HG02973 (cell line): ENCODE results near the gene LYRM2.
"Not testable (repeated sequence)": the region's sequence is repeated elsewhere in the genome, so short reads cannot be mapped to it uniquely, and the experiment has no call there.

Experiments used
- ATAC-seq: cut with Tn5 transposase; IDR thresholded peaks from one replicate; pipeline ENCODE4 v1.9.1; 2021; ENCODE audit warnings: moderate library complexity; ENCODE audit not compliant: unreplicated experiment

LYRM2 gene

DNA sequence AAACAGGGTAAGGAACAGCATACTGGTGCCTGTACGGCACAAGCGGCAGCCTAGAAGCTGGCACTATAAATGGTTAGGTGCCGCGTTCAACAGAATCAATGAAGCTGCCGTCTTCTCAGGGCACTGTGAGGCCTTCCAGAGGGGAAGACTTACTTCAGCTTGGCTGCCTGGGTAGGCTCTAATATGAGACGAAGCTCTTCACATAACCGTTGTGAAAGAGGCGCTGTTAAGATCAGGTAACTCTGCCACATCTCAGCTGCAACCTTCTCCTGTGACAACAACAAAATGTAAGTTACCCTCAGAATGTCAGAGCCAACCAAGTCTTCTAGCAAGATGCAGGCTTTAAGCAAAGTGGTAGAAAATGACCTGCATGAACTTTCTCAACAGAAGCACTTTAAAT is 12.0 kb upstream of the LYRM2 start:
- ATAC-seq = no peak

DNA sequence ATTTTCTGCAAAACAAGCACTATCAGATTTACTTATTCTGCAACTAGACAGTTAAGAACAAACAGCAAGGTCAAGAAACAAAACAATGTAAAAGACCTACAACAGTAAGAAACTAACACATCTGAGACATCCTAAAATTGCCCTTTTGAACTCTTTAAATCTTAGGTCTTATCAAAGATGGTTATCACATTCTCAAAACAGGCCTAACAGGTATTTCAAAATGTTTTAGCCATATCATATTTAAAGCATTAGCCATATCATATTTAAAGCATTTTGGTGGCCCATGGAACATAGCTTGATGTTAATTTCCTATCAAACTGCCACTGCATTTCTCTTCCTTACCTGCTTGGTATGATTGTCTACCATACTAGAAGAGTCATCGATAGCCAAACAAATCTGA is 11.1 kb upstream of the LYRM2 start:
- ATAC-seq = no peak

DNA sequence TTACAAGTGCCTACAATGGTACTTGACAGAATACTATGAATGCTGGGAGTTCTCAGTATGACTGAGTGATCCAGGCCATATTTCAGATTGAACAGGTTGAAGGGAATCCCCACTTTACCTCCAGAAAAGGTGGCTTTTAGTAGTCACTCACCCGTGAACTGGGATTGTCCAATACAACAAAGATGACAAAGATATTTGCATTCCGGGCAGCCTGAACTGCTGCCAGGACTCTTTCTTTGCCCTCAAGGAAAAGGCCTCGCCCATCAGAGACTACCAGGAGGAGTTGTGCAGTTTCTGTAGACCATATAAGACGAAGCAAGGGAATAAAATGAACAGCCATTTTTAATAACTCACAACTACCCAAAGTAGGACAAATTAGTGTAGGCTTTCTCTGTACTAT is 6.3 kb upstream of the LYRM2 start:
- ATAC-seq = no peak

DNA sequence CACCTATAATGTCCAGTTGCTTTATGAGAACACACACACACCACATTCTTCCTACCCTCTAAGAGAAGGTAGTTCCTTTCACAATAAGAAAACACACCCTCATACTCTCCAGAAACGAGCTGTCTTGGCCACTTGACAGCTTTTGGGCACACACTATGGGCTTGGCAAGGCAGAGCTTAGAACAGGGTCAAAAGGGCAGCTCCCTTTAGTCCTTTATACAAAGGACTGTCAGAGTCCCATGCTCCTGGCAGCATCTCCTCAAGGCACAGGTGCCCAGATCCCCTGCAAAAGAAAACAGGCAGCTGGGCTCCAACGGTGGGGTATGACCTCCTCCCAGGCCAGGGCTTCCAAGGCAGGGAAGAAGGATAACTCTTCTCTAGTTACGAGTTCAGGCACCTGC is 4.9 kb upstream of the LYRM2 start:
- ATAC-seq = no peak

DNA sequence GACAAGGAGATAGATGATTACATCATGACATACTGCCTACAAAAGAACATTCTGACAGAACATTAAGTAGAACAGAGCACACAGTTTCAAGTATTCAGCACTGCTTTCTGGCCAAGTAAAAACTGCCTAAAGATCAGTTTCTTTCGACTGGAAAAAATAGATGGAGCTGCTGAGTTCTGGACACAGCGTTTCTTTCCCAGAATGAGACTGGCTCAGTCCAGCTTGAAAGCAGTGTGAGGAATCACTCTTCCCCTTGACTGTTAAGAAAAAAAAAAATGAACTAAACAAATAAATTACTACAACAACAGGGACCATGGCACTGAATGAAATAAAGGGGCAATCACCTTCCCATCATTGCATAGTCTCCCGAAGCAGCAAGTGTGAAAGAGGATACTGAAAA is 4.4 kb upstream of the LYRM2 start:
- ATAC-seq = no peak

DNA sequence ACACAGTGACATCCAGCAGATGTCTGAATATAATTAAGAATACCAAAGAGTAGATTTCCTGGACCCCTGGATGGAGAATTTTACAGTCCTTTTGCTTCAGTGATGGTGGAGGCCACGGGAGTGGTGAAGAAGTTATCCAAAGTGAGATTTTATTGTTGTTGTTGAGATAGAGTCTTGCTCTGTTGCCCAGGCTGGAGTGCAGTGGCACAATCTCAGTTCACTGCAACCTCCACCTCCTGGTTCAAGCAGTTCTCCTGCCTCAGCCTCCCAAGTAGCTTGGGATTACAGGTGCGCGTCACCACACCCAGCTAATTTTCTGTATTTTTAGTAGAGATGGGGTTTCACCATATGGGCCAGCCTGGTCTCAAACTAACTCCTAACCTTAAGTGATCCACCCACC is 3.0 kb upstream of the LYRM2 start:
- ATAC-seq = not testable (repeated sequence)

DNA sequence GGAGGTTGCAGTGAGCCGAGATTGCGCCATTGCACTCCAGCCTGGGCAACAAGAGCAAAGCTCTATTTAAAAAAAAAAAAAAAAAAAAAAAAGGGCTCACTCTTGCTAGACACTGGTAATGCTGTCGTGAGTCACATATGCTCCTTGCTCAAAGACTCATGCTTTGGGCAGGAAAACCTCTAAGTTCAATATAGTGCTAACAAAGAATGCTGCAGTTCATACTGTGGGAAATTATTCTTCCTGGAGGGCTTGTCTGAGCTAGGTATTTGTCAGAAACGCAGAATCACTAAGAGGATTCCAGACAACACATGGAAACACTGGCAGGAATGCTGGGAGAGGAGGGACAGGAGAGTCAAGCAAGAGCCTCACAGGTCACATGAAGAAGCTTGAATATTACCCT is 2.3 kb upstream of the LYRM2 start:
- ATAC-seq = no peak

DNA sequence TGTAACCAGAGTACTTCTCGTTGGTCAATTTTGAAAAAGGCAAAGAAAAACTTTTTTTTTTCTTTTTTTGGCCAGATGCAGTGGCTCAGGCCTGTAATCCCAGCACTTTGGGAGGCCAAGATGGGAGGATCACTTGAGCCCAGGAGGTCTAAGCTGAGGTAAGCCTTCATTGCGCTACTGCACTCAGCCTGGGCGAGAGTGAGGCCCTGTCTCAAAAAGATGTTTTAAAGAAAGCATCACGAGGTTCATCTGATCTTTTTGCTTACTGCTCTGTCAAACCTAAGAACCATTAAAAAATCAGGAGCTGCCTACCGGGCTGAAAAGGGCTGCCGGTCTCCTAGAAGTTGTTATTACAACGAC is 607 bp downstream of the LYRM2 start:
- peak; percentile 7 for ATAC-seq

DNA sequence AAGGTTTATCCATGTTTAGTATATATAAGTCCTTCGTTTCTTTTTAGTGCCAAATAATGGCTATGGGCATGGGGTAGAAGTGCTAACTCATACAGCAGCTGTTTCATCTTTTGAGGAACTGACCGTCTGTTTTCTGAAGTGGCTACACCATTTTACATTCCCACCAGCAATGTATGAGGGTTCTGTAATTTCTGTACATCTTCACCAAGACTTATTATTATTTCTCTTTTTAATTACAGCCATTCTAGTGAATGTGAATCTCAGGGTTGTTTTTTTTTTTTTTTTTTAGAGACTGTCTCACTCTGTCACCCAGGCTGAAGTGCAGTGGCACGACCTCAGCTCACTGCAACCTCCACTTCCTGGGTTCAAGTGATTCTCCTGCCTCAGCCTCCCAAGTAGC is 2.1 kb downstream of the LYRM2 start:
- not testable (repeated sequence) for ATAC-seq

DNA sequence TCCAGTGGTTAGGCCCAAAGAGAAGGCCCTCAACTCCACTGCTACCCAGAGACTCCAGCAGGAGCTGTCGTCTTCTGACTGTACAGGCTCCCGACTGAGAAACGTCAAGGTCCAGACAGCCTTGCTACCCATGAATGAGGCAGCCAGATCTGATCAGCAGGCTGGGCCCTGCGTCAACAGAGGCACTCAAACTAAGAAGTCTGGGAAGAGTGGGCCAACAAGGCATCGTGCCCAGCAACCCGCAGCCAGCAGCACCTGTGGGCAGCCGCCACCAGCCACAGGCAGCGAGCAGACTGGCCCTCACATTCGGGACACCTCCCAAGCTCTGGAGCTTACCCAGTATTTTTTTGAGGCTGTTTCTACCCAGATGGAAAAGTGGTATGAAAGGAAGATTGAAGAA is 8.1 kb downstream of the LYRM2 start:
- ATAC-seq = no peak

DNA sequence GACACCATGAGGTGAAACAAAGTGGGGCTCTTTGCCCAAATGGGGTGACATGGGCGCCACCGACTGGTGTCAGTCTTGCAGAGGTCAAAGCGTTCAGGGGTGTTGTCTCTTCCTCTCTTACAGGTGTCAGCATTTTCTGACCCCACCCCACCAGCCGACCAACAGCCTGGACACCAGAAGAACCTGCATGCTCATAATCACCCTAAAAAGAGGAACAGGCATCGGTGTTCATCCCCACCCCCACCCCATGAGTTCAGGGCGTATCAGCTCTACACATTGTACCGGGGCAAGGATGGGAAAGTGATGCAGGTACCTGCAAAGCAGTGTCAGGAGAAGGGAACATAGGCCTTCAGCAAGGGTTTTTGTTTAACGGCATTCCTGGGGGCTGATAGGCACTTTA is 14.8 kb downstream of the LYRM2 start:
- ATAC-seq = no peak

DNA sequence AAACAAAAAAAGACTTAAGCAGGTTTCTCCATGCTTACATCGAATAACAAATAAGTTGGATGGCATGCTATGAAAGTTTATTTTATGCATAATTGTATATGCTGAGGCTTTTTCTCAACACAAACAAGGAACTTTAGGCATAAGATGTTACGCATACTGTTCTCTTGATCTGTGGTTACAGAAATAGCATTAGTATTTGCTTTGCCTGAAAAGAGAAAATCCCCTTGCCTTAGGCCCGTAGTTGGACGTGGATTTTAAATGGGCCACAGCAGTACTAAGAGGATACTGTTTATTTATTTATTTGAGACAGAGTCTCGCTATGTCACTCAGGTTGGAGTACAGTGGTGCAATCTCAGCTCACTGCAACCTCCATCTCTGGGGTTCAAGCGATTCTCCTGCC is 19.0 kb downstream of the LYRM2 start:
- ATAC-seq = no peak

DNA sequence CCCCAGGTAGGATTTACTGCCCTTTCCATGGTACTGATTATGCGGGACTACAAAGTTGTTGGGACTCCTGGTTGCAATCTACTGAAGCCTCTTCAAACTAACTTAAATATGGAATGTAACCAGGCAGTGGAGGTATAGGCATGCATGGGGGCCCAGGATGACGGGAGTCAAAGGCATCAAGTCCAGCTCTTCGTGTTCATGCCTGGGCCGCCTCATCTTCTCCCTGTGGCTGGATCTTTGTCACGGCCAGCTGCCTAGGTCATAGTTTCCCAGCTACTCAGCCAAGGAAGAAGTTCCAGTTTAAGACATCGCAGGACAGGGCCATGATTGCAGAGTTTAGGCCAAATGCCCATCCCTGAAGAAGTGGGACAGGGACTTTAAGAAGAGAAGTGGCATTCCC is 20.5 kb downstream of the LYRM2 start:
- no peak for ATAC-seq

DNA sequence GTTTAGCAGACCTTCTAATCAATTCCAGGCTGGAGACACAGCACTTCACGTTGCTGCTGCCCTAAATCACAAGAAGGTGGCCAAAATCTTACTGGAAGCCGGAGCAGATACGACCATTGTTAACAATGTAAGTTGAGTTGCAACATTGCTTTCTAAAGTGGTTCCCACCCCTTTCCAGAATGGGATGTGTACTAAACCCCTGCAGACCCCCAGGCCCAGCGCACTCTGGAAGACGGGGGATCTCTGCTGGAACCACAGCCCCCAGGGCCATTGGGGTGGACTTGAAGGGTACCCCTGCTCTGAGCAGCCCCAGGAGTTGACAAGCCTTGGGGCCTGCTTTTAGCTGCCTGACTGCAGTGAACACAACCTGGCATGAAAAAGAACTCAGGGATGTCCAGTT is 22.0 kb downstream of the LYRM2 start:
- no peak for ATAC-seq

DNA sequence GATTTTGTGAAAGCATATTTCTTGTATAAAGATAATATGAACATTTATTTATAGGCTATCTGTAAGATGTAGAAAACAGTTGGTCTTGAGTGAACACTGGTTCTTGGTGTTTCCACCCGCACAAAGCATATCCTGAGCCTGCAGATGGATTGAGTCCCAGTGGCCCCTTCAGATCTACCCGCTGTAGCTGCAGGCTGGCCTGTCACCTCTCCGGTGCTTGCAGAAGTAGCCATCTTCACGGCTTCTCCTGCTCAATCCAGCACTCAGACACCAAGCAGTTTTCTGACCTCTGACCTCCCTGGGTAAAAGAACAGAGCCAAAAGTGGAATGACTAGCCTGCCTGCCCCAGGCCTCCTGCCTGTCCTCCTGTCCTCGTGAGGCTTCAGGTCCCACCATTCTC is 22.7 kb downstream of the LYRM2 start:
- ATAC-seq = no peak

DNA sequence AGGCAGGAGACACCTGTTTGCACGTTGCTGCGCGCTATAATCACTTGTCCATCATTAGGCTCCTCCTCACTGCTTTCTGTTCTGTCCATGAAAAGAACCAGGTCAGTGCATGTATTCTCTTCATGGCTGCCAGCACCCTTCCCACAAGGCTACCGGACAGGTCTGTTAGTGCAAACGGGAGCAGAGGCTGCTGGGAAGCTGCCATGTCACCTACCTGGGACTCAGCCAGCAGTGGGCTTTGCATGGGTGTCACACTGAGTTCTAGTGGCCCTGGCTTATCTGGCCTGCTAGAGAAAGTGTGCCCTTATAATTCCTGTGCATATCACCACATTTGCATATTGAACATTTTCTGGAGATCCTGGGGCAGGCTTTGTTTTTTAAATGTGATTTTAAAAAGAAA is 24.8 kb downstream of the LYRM2 start:
- ATAC-seq = no peak

DNA sequence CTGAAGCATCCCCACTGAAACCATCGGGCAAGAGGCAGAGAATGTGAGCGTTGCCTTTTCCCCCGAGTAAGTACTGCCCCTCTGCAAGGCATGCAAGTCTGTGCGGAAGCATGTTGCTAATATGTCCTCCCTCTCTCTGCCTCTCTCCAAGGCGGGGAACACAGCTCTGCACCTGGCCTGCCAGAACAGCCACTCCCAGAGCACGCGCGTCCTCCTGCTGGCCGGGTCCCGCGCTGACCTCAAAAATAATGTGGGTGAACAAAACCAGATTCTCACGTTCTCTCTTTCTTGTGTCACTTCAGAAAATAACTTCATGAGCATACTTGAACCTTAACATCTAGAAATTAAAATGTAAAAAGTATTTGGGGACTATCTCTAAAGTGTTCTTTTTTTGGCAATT is 26.4 kb downstream of the LYRM2 start:
- no peak for ATAC-seq

DNA sequence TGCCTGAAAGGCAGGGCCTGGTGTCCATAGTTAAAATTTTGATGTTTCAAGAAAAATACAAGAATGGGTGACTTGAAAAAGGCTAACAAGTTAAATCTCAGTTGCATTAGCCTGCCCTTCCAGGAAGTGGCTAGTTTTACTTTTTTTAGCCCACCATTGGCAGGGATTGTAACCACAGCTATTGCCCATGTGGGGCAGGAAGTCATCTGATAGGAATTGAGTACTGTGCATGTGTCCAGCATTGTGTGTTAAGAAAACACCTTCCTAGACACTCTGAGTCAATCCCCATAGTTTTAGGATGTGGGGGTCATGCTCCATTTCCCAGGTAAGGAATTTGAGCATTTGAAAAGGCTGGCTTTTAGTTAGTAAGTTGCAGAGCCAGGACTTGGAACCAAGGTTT is 26.9 kb downstream of the LYRM2 start:
- ATAC-seq = no peak

DNA sequence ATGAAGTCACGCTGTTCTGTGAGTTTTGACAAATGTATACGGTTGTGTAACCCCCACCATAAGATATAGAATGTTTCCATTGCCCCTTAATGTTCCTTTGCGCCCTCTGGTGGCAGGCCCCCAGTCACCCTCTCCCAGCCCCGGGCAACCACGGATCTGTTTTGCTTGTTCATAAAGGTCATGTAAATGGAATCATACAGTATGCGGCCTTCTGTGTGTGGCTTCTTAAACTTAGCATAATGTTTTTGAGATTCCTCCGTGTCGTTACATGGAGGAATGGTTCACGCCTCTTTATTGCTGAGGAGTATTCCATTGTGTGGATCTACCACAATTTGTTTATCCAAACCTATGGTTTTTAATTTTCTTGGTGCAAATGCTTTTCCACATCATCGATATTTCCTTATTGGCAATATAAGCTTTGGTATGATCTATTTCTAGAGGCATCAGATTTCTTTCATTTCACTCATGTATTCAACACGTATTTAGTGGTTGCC is 28.4 kb downstream of the LYRM2 start:
- peak; percentile 59 for ATAC-seq

DNA sequence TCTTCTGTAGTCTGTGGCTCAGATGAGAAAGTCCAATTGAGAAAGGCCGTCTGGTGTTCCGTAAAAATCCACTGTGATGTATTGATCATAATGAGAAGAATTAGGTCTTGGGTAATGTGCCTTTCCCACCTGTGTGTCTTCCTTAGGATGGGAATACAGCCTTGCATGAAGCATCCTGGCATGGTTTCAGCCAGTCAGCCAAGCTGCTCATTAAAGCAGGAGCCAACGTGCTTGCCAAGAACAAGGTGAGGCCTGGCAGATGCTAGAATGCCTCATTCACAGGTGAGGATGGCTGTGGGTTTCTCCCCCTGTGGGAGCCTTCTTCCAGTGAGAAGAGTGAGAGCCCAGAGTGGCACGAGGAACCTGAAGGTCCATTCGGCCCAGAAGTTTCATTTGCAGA is 32.7 kb downstream of the LYRM2 start:
- ATAC-seq = no peak

DNA sequence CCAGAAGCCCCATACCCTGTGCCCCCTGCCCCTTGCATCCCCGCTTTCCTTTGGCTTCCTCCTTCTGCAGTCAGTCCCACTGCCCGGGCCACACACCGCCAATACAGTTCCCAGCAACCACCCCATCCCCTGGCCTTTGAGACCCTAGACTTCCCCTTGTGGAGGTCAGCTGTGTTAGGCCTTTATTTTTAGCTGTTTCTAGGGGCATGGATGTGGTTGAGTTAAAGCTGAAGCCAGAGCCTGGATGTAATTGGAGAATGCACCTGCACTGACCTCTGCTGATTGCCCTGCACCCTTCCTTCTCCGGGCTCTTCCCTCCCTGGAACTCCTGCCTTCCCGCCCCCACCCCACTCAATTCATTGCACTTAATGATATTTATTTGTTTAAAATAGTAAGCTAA is 33.9 kb downstream of the LYRM2 start:
- ATAC-seq = no peak

DNA sequence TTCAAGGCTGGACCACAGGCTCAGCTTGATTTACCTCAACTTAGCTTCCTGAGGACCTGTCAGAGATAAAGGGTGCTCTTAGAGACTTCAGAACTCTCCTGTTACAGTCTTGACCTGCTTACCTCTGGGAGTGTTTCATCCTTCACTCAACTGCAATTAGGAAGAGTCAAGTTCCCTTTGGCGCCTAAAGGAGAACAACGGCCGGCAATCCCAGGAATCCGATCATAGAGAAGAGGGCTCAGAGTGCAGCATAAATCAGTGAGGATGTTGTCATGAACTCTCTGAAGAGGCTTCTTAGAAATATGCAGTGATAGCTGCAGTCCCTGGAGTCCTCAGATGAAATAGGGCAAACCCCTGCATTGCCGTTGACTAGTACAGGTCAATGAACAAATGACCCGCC is 36.4 kb downstream of the LYRM2 start:
- ATAC-seq = no peak

DNA sequence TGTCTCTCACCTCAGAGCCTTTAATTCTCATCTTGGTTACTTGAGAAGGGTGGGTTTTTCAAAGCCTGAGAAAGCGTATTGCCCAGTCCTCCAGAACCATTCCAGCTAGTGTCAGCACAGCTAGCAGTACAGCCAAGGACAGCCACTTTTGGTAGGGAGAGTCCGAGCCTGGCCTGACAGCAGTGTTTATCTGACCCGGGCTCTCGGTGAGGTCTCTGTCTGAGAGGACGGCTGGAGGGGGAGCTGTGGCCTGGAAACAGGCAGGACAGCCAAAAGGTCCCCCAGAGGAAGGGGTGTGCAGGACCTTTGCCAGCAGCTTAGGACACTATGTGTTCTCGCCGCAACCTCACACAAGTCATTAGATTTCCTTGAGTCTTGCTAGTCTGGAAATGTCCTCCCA is 38.8 kb downstream of the LYRM2 start:
- ATAC-seq = no peak

DNA sequence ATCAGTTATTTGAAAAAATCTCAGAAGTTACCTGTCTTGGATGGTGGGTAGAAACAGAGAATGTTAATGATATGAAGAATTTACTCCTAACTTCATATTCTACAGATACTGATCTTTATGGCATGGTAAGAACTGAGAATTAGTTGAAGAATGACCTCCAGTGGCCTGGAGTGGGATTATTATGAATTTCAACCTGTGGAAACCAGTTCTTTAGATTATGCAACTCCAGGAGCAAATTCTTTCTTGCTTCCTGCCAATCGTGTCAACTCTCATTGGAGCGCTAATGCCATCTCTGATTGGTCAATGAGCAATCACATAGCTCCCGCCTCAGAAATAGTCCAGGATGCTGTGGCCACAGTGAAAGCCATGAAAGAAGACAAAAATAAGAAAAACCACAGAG is 40.6 kb downstream of the LYRM2 start:
- no peak for ATAC-seq
